CD8-positive, alpha-beta memory T cell (primary cell): Measurements from ENCODE around the gene LTBP1. TPM values are rescaled to one million over a fixed set of nuclear protein-coding genes. Genes with fewer than 3 reads are reported as not detected.

ENCODE experiments used
- CTCF ChIA-PET: fragments of 350-600 bp; sonication (Branson Sonifier 250); formaldehyde crosslinking; loops from one replicate; lab custom pipeline; 2021; ENCODE audit warnings: antibody characterized with exemption; lab: Charles Lee
- POLR2A ChIA-PET: fragments of 350-600 bp; sonication (Branson Sonifier 250); formaldehyde crosslinking; loops from one replicate; lab custom pipeline; 2021; ENCODE audit warnings: antibody characterized with exemption; lab: Charles Lee
- DNase-seq, 5 donors: peaks; one replicate each; pipeline versions ENCODE4 v3.0.0 to v3.0.0-alpha.2; 2020 to 2022; ENCODE audit warnings: mixed read lengths in 1 of 5
- H3K27ac ChIP-seq: one replicate; pipeline ENCODE4 v1.7.0; 2013; ENCODE audit warnings: low read depth, mild to moderate bottlenecking, low read length, moderate library complexity
- H3K27me3 ChIP-seq: 2 replicates; pipeline ENCODE4 v1.7.0; 2013; ENCODE audit warnings: low read length, mild to moderate bottlenecking; ENCODE audit not compliant: insufficient read depth, poor library complexity, severe bottlenecking
- H3K36me3 ChIP-seq: 2 replicates; pipeline ENCODE4 v1.7.0; 2013; ENCODE audit warnings: mild to moderate bottlenecking, low read length, moderate library complexity; ENCODE audit not compliant: insufficient read depth
- H3K4me1 ChIP-seq: 2 replicates; pipeline ENCODE4 v1.7.0; 2013; ENCODE audit warnings: mild to moderate bottlenecking, low read length, moderate library complexity; ENCODE audit not compliant: insufficient read depth
- H3K4me3 ChIP-seq: 2 replicates; pipeline ENCODE4 v1.7.0; 2013; ENCODE audit warnings: mild to moderate bottlenecking, low read length
- H3K9me3 ChIP-seq: 2 replicates; pipeline ENCODE4 v1.7.0; 2013; ENCODE audit warnings: mild to moderate bottlenecking, low read length
- H3K27ac Mint-ChIP-seq, 8 donors: one replicate each; pipeline ENCODE4 v1.8.0; 2020 to 2021; ENCODE audit warnings: mixed read lengths in 8 of 8, mild to moderate bottlenecking in 6 of 8, inconsistent platforms in 3 of 8, moderate library complexity in 3 of 8
- H3K27me3 Mint-ChIP-seq, 2 donors: one replicate each; pipeline ENCODE4 v1.8.0; 2020 to 2021; ENCODE audit warnings: mixed read lengths in 2 of 2, mild to moderate bottlenecking in 1 of 2, moderate library complexity in 1 of 2
- H3K36me3 Mint-ChIP-seq, 3 donors: one replicate each; pipeline ENCODE4 v1.8.0; 2020 to 2021; ENCODE audit warnings: mixed read lengths in 3 of 3, inconsistent platforms in 1 of 3, mild to moderate bottlenecking in 1 of 3
- H3K4me1 Mint-ChIP-seq, 3 donors: one replicate each; pipeline ENCODE4 v1.8.0; 2020 to 2021; ENCODE audit warnings: mixed read lengths in 3 of 3, inconsistent platforms in 1 of 3, mild to moderate bottlenecking in 1 of 3
- H3K4me3 Mint-ChIP-seq, 7 donors: one replicate each; pipeline ENCODE4 v1.8.0; 2020 to 2021; ENCODE audit warnings: mixed read lengths in 7 of 7, mild to moderate bottlenecking in 6 of 7, moderate library complexity in 4 of 7, inconsistent platforms in 2 of 7
- H3K9me3 Mint-ChIP-seq, 5 donors: one replicate each; pipeline ENCODE4 v1.8.0; 2020 to 2022; ENCODE audit warnings: mixed read lengths in 5 of 5, mild to moderate bottlenecking in 3 of 5, moderate library complexity in 2 of 5, inconsistent platforms in 1 of 5
- polyA plus RNA-seq: library from polyadenylated mRNA; unstranded; fragments of 300-500 nt; fragmentation: Illumina TruSeq; gene quantifications from one replicate; pipeline ENCODE4 v1.2.3, GENCODE V29; 2021
- total RNA-seq, 2 experiments: library from RNA; stranded (reverse); gene quantifications; one replicate each; pipeline ENCODE4 v1.2.3, GENCODE V29; 2021

Gene LTBP1
- total and polyA plus RNA-seq, 3 experiments from 2014 or later: not detected

GRCh38 chr2:33178209-33178608 is 231.5 kb downstream of the LTBP1 start:
- H3K27ac ChIP-seq: no peak overlapping the region
- H3K9me3 Mint-ChIP-seq: no peaks in the 10 kb centered on the region
- DNase-seq: no peak
- peaks cover 0 to 1% of the 10 kb centered on the region in 2 donors for H3K27me3 Mint-ChIP-seq
- H3K36me3 Mint-ChIP-seq: no peaks in the 10 kb centered on the region
- ChIA-PET POLR2A (no interaction called here), CTCF (no interaction called here)
- H3K27ac Mint-ChIP-seq: no peak overlapping the region
- no peaks in the 10 kb centered on the region for H3K4me1 ChIP-seq
- no peaks in the 10 kb centered on the region for H3K9me3 ChIP-seq
- no peak overlapping the region for H3K4me3 ChIP-seq
- H3K4me3 Mint-ChIP-seq: no peak overlapping the region
- H3K4me1 Mint-ChIP-seq: no peaks in the 10 kb centered on the region
- H3K36me3 ChIP-seq: no peaks in the 10 kb centered on the region
- H3K27me3 ChIP-seq: no peaks in the 10 kb centered on the region

GRCh38 chr2:33180915-33181314 is 234.2 kb downstream of the LTBP1 start:
- no peak overlapping the region for H3K27ac ChIP-seq
- H3K9me3 Mint-ChIP-seq: no peaks in the 10 kb centered on the region
- H3K4me3 ChIP-seq: no peak overlapping the region
- no peaks in the 10 kb centered on the region for H3K4me1 Mint-ChIP-seq
- POLR2A ChIA-PET: no interaction called here
- DNase-seq: no peak
- no peaks in the 10 kb centered on the region for H3K27me3 Mint-ChIP-seq
- no peaks in the 10 kb centered on the region for H3K9me3 ChIP-seq
- no peaks in the 10 kb centered on the region for H3K27me3 ChIP-seq
- no peaks in the 10 kb centered on the region for H3K4me1 ChIP-seq
- no peaks in the 10 kb centered on the region for H3K36me3 Mint-ChIP-seq
- no peak overlapping the region for H3K27ac Mint-ChIP-seq
- no peaks in the 10 kb centered on the region for H3K36me3 ChIP-seq
- H3K4me3 Mint-ChIP-seq: no peak overlapping the region
- CTCF ChIA-PET: no interaction called here

- POLR2A ChIA-PET: no interaction called here
- Mint-ChIP-seq H3K4me1 (no peaks in the 10 kb centered on the region), H3K27ac (no peak overlapping the region), H3K9me3 (no peaks in the 10 kb centered on the region), H3K27me3 (no peaks in the 10 kb centered on the region), H3K4me3 (no peak overlapping the region), H3K36me3 (no peaks in the 10 kb centered on the region)
- H3K36me3 ChIP-seq: no peaks in the 10 kb centered on the region
- H3K27me3 ChIP-seq: no peaks in the 10 kb centered on the region
- no peaks in the 10 kb centered on the region for H3K4me1 ChIP-seq
- H3K4me3 ChIP-seq: no peak overlapping the region
- CTCF ChIA-PET: no interaction called here
- H3K9me3 ChIP-seq: no peaks in the 10 kb centered on the region
- H3K27ac ChIP-seq: no peak overlapping the region
- DNase-seq: no peak
These were observed 234.7 kb downstream of the LTBP1 start for GRCh38 chr2:33181466-33181865.

- Mint-ChIP-seq H3K4me3 (no peak overlapping the region), H3K27me3 (peaks cover 0 to 5% of the 10 kb centered on the region in 2 donors), H3K27ac (no peak overlapping the region), H3K9me3 (no peaks in the 10 kb centered on the region), H3K36me3 (no peaks in the 10 kb centered on the region), H3K4me1 (no peaks in the 10 kb centered on the region)
- Histone ChIP-seq H3K9me3 (no peaks in the 10 kb centered on the region), H3K27me3 (no peaks in the 10 kb centered on the region), H3K36me3 (no peaks in the 10 kb centered on the region), H3K4me3 (no peak overlapping the region), H3K4me1 (no peaks in the 10 kb centered on the region), H3K27ac (no peak overlapping the region)
- no peak for DNase-seq
- POLR2A ChIA-PET: no interaction called here
- CTCF ChIA-PET: no interaction called here
These were observed 237.3 kb downstream of the LTBP1 start for GRCh38 chr2:33184041-33184440.

GRCh38 chr2:33186937-33187336 is 240.2 kb downstream of the LTBP1 start:
- Histone ChIP-seq H3K4me3 (no peak overlapping the region), H3K27ac (no peak overlapping the region), H3K4me1 (no peaks in the 10 kb centered on the region), H3K27me3 (no peaks in the 10 kb centered on the region), H3K9me3 (no peaks in the 10 kb centered on the region), H3K36me3 (no peaks in the 10 kb centered on the region)
- ChIA-PET POLR2A (no interaction called here), CTCF (no interaction called here)
- no peaks in the 10 kb centered on the region for H3K4me1 Mint-ChIP-seq
- H3K36me3 Mint-ChIP-seq: no peaks in the 10 kb centered on the region
- H3K9me3 Mint-ChIP-seq: peaks cover 0 to 2% (median 0%) of the 10 kb centered on the region in 5 donors
- peaks cover 0 to 12% of the 10 kb centered on the region in 2 donors for H3K27me3 Mint-ChIP-seq
- no peak for DNase-seq
- H3K4me3 Mint-ChIP-seq: no peak overlapping the region
- no peak overlapping the region for H3K27ac Mint-ChIP-seq

GRCh38 chr2:33188799-33189198 is 242.0 kb downstream of the LTBP1 start:
- DNase-seq: no peak
- Histone ChIP-seq H3K27me3 (no peaks in the 10 kb centered on the region), H3K36me3 (no peaks in the 10 kb centered on the region), H3K27ac (no peak overlapping the region), H3K9me3 (no peaks in the 10 kb centered on the region), H3K4me1 (no peaks in the 10 kb centered on the region), H3K4me3 (no peak overlapping the region)
- Mint-ChIP-seq H3K9me3 (peaks cover 0 to 2% (median 0%) of the 10 kb centered on the region in 5 donors), H3K4me3 (no peak overlapping the region), H3K27ac (no peak overlapping the region), H3K4me1 (no peaks in the 10 kb centered on the region), H3K36me3 (no peaks in the 10 kb centered on the region), H3K27me3 (peaks cover 0 to 12% of the 10 kb centered on the region in 2 donors)
- ChIA-PET CTCF (no interaction called here), POLR2A (no interaction called here)

- Histone ChIP-seq H3K27ac (no peak overlapping the region), H3K9me3 (no peaks in the 10 kb centered on the region), H3K4me3 (no peak overlapping the region), H3K4me1 (no peaks in the 10 kb centered on the region), H3K36me3 (no peaks in the 10 kb centered on the region), H3K27me3 (no peaks in the 10 kb centered on the region)
- Mint-ChIP-seq H3K36me3 (no peaks in the 10 kb centered on the region), H3K4me3 (no peak overlapping the region), H3K27me3 (peaks cover 0 to 12% of the 10 kb centered on the region in 2 donors), H3K9me3 (peaks cover 0 to 2% (median 0%) of the 10 kb centered on the region in 5 donors), H3K27ac (no peak overlapping the region), H3K4me1 (no peaks in the 10 kb centered on the region)
- ChIA-PET CTCF (no interaction called here), POLR2A (no interaction called here)
- DNase-seq: no peak
These were observed 243.7 kb downstream of the LTBP1 start for GRCh38 chr2:33190393-33190937.

- H3K4me3 Mint-ChIP-seq: no peak overlapping the region
- Histone ChIP-seq H3K4me3 (no peak overlapping the region), H3K27ac (no peak overlapping the region), H3K27me3 (no peaks in the 10 kb centered on the region), H3K9me3 (no peaks in the 10 kb centered on the region), H3K36me3 (no peaks in the 10 kb centered on the region), H3K4me1 (no peaks in the 10 kb centered on the region)
- H3K9me3 Mint-ChIP-seq: peaks cover 0 to 6% (median 1%) of the 10 kb centered on the region in 5 donors
- H3K36me3 Mint-ChIP-seq: no peaks in the 10 kb centered on the region
- ChIA-PET POLR2A (no interaction called here), CTCF (no interaction called here)
- no peak overlapping the region for H3K27ac Mint-ChIP-seq
- peaks cover 1 to 20% of the 10 kb centered on the region in 2 donors for H3K27me3 Mint-ChIP-seq
- no peak for DNase-seq
- no peaks in the 10 kb centered on the region for H3K4me1 Mint-ChIP-seq
These were observed 249.1 kb downstream of the LTBP1 start for GRCh38 chr2:33195891-33196290.
